T47D (cell line): ENCODE results near the gene APPL2.
A peak's percentile ranks its signal among the peaks of the same experiment; 100 is the strongest.
"Not testable (repeated sequence)": the region's sequence is repeated elsewhere in the genome, so short reads cannot be mapped to it uniquely, and the experiment has no call there.

ENCODE experiments used
- DNase-seq, 2 experiments: peaks; one replicate each; pipeline versions ENCODE4 v3.0.0 to v3.0.0-alpha.2; 2011 to 2012; ENCODE audit warnings: low read depth in 1 of 2, low spot score in 1 of 2
- JUND ChIP-seq: IDR thresholded peaks from 2 replicates; pipeline ENCODE4 v1.6.1; 2012; ENCODE audit warnings: low read depth
- in situ Hi-C: cut with HindIII; loops from 2 replicates; pipeline ENCODE4 v1.10.0; 2016; ENCODE audit warnings: low sequenced_read_pairs, low pct_unique_long_range_greater_than_20kb

APPL2 gene

DNA sequence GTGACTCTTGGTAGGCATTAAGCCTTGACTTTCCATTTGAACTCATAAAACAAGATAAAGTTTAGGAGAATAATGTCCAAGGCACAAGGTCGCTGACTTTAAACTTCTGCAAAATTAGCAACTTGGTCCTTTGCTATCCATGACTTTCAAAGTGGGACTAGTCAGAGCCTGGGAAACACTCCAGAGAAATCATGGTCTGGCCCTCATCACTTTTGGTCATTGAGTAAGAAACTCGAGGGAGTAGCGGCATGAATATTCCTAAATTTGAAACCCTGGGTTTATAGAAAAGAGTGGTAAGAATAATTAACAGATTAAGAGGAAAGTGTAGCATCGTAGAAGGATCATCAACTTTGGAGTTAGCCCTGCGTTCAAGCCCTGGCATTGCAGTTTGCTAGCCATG is 16.9 kb upstream of the APPL2 start:
- TF ChIP-seq JUND = no peak
- in situ Hi-C loops = no loop called here
- no peak for DNase-seq

DNA sequence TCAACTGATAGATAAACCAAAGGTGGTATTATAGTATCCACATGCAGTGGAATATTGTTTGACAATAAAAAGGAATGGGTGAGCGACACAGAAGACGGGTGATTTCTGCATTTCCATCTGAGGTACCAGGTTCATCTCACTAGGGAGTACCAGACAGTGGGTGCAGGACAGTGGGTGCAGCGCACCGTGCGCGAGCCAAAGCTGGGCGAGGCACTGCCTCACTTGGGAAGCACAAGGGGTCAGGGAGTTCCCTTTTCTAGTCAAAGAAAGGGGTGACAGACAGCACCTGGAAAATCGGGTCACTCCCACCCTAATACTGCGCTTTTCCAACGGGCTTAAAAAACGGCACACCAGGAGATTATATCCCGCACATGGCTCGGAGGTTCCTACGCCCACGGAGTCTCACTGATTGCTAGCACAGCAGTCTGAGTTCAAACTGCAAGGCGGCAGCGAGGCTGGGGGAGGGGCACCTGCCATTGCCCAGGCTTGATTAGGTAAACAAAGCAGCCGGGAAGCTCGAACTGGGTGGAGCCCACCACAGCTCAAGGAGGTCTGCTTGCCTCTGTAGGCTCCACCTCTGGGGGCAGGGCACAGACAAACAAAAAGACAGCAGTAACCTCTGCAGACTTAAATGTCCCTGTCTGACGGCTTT is 9.9 kb upstream of the APPL2 start:
- in situ Hi-C loops, DNase-seq: not testable (repeated sequence)

DNA sequence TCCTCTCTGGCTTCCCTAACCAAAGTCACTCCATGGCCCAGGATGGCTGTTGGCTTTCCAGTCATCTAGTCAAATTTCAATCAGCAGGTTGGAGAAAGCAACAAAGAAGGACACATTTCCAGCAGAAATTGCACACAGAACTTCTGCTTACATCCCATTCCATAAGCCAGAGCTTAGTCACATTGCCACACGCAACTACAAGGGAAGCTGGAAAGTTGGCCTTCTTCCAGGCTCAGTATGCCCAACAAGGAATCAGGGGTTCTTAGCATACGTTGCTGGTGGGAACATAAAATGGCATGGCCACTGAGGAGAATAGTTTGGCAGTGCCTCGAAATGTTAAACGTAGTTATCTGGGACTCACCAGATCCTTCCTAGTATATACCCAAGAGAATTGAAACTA is 9.3 kb upstream of the APPL2 start:
- DNase-seq = no peak
- in situ Hi-C loops = no loop called here
- TF ChIP-seq JUND = no peak

DNA sequence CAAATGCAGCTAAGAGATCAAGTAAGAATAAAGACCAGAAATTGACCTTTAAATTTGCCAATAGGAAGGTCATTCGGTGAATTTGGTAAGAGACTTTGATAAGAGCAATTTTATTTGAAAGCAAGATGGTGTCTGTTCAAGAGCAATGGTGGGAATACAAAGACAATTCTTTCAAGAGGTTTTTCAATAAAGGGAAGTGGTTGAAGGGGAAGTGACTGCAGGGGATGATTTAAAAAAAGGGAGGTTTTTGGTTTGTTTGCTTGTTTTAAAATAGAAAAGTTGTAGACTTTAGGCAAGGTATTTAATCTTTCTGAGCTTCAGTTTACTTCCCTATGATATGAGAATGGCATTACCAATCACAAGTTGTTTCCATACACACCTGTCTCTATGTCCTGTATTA is 4.3 kb upstream of the APPL2 start:
- no peak for DNase-seq
- TF ChIP-seq JUND = no peak
- in situ Hi-C loops = no loop called here

DNA sequence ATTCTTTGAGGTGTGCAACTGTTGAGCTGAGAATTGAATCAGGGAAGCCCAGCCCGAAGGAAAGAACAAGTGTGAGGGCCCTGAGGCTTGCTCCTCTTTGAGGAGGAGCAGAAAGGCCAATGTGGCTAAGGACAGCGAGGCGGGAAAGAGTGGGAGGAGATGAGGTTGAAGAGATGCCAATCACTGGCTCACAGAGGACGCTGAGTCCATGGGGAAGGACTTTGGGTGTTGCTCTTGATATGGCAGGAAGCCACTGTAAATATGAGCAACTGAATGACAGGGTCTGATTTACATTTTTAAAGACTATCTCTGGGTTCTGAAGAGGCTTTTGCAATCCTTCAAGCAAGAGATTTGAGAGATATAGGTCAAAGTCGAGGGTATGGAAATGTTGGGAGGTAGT is 3.3 kb upstream of the APPL2 start:
- no peak for TF ChIP-seq JUND
- in situ Hi-C loops = no loop called here

DNA sequence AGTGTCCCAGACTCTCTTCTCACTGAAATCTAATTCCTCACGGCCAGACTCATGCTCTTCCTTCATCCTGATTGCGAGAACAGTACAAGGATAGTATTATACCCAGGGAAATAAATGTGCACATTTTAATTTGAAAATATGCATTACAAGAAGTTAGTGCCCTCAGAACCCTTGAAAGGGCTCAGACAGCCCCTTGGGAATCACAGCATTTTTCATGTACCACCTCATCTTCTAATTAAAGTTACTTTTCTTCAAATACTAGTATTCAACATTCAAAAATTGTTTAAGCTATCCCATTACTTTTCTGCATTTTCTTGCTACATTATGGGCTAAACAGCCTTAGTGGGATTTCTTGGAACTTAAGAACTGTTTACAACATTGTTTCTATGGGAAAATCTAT is 1.7 kb upstream of the APPL2 start:
- DNase-seq = no peak

More for the DNA sequence above, 3.3 kb upstream of the APPL2 start:
- no peak for DNase-seq

DNA sequence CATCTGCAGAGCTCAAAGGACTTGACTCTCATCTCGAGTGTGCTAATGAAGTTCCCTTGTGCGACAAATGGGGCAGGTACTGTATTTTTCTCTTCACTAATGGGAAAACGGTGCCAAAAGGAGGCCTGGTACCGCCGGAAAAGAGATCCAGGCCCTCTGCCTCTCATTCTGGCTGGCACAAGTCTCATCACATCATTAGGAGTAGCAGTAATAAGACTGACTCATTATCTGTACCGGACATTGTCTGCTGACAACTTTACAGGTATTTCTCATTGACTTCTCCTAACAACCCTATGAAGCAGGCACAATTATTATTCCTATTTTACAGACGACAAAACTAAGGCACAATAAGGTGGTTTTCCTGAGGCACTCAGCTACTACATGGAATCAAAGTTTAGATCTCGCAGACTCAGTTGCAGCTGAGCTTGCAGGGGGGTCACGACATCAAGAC is 668 bp downstream of the APPL2 start:
- no peak for TF ChIP-seq JUND
- peak; percentile 13 to 28 for DNase-seq
- in situ Hi-C loops = no loop called here

More for the DNA sequence above, 1.7 kb upstream of the APPL2 start:
- no peak for TF ChIP-seq JUND
- in situ Hi-C loops = no loop called here

- no peak for DNase-seq
- TF ChIP-seq JUND = no peak
- in situ Hi-C loops = no loop called here
Measured at GRCh38 chr12:105234197-105234596, 1.8 kb downstream of the APPL2 start.

- no peak for DNase-seq
- in situ Hi-C loops = no loop called here
- no peak for TF ChIP-seq JUND
Measured at GRCh38 chr12:105233041-105233905, 2.7 kb downstream of the APPL2 start.

DNA sequence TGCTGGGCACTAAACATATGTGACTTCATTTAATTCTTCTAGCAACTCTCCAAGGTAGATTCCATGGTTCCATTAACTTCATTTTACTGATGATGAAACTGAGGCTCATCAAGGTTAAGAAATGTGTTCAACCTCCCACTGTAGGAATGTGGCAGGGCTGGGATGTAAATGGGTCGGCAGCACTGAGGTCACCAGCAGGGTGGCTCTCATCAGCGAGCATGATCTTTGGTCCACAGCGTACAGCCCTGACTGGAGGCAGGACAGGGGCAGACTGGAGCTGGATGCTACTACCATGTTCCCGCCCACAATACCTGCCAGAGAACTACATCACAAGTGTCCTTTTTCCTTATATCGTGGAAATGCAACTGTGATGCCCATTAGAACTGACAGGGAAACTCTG is 4.6 kb downstream of the APPL2 start:
- peak in 1 of 2 experiments; percentile 16 for DNase-seq
- TF ChIP-seq JUND = no peak
- in situ Hi-C loops = no loop called here

DNA sequence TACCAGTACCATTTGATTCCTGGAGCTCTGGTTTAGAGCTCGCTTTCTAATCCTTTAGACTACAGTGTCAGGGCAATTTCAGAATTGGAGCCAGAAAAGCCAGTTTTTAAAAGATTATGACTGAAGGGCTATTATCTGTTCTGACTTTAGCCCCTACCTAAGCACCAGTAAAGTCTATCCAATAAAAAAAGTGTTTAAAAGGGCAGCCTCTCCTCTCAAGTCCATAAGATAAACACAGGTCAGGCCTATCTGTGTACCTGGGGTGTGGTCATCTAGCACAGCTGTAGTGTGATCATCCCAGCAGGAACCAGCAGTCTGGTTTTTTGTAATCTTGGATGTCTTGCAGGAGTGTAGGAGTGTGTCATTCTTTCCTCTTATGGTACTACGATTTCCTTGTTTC is 6.6 kb downstream of the APPL2 start:
- no peak for TF ChIP-seq JUND
- in situ Hi-C loops = no loop called here
- DNase-seq = no peak

GRCh38 chr12:105228966-105229365 is 7.0 kb downstream of the APPL2 start:
- no peak for TF ChIP-seq JUND
- DNase-seq = no peak
- in situ Hi-C loops = no loop called here

DNA sequence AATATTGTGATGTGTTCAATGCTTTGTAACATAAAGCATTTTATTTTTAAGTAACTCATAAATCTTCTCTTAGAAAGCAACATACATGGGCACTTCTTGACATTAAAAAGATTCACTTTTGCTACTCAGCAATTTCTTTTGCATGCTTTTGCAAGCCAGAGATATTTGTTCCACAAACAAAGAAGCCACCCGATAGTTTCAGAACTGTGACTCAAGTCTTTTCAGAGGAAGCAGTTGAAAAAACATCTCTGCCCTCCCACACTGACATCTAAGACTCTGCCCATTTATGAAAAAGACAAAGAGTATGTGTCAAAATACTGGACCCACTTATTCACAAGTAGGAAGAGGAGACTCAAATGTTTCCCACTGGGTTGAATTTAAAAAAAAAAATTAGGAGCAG is 7.5 kb downstream of the APPL2 start:
- no peak for TF ChIP-seq JUND
- in situ Hi-C loops = no loop called here
- DNase-seq = no peak

DNA sequence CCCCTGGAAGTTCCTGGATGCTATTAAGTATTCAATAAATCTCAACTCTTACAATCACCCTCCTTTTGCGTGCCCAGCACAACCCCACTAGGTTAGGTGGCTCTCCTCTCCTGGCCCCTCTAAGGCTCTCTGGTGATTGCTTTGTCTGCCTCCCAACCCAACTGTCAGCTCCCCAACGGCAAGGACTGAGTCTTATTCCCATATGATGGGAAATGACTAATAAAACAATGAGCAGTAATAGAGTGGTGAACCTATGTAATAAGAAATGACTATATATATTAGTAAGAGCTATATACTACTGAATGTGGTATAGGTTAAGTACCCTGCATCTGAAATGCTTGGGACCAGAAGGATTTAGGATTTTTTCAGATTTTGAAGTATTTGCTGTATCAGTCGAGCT is 8.1 kb downstream of the APPL2 start:
- TF ChIP-seq JUND = no peak
- in situ Hi-C loops = no loop called here
- DNase-seq = no peak
